Measurements from ENCODE around the gene PPFIA2.

Gene PPFIA2

DNA sequence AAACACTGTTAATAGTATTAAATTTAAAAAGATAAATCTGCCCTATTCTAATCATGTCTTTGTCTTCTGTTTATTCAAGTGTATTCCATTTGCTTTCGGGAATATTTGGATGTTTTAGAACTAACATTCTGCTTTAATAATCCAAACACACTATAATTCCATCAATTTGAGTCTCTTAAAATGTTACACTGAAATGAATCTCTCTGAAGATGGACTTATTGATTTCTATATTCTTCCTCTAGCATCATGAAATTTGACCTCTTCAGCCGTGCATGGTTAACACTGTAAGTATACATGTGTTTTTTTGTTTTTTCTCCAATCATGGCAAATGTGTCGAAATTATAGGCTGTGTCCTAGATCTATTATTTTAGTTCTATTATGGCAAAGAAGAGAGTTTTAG lies 342.1 kb downstream of the PPFIA2 start:
- peak in 1 of 2 donors; percentile 68 for DNase-seq

DNA sequence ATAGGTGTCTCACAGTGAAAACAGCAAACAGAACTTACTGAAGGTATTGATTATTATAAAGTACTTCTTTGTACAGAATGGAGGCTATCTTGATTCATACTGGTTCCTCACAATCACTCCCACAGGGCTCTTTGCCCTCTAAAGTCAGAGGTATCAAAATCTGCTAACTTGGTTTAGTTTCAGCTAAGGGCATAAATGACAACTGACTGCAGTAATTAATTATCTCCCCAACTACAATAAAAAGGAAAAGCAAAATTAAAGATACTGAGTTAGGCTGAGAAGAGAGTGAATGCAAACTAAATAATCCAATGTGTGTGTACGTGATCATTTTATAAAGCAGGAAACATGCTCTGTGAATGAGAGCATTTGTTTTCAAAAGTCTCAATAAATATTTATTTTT lies 342.6 kb downstream of the PPFIA2 start:
- DNase-seq, result peak in 1 of 2 donors; percentile 68

DNA sequence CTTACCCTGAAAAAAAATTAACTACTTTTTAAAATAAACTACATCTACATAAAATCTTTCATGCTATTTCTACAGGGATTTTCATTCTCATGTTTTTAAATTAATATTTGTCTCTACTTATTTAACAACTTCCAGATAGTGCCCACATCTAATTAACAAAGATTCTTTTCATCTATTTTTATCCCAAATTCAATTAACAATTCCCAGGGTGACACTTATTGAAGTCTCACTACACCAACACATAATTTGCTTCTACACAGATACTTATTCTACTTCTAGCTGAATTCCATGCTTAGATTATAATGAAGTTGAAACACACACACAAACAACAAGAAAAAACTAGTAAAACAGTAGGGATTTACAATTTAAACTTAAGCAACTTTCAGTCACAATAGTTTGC lies 344.7 kb downstream of the PPFIA2 start:
- DNase-seq, result no peak

DNA sequence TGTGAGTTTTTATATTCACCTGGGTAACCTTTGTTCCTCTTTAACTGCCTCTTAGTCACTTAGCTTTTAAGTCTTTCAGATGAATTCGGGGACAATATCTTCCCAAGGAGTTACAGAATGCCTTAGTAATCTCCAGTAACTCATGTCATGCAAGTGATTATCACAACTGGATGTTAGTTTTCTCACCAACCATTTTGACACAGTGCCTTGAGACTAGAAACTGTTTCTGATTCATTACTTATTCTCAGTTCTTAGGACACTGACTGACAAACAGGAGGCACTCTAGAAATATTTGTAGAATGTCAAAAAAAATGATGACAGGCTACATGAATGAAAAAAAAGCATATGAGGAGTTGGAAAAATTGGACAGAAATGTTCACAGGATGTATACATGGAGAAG lies 346.2 kb downstream of the PPFIA2 start:
- no peak for DNase-seq

DNA sequence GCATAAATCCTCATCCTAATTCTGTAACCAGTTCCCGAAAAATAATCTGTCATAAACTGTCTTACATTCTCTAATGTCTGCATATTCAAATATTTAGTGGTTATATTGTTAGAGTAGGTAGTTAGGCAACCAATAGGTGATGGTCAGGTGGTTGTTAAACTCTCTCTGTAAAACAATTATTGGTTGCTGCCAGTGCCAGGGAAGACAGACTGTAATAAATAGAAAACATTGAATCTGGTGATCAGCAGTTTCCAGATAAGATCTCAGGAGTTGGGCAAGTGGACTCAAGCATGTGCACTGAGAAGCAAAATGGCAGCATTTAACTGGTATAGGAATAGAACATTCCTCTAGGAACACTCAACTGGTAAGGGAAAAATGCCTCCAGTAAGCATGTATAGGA lies 355.8 kb downstream of the PPFIA2 start:
- DNase-seq, result no peak

DNA sequence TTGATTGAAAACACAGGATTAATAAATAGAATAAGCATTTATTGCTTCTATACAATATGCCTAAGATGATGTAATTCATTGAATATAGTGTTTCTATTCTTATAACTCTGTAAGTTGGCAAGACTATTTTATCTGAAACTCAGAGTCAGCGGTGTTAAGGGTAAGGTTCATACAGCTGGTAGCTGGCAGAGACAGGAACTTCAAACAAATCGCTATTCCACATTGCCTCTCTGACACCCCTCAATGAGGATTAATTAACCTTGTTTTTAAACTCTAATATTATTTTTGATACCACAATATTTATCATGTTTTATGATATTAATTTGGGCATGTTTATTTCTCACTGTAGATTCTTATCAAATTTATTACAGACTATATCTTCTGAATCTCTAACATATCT lies 357.9 kb downstream of the PPFIA2 start:
- DNase-seq, result no peak

DNA sequence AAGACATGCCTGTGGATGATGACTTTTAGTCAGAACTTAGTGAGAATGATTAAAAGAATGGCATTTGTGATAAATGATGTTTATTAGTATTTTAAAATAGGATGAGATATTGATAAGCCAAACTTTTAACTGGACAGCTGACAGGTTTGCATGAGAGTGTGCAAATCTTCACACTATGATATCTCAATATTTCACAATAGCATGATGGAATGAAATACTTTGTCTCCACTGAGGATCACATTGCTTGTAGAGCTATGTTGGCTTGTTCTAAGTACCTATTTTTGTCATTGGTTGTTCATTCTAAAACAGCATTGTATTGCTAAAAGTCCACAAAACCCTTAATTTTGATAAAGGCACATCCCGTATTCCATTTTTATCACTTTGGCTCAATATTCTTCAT lies 359.1 kb downstream of the PPFIA2 start:
- DNase-seq, result no peak

DNA sequence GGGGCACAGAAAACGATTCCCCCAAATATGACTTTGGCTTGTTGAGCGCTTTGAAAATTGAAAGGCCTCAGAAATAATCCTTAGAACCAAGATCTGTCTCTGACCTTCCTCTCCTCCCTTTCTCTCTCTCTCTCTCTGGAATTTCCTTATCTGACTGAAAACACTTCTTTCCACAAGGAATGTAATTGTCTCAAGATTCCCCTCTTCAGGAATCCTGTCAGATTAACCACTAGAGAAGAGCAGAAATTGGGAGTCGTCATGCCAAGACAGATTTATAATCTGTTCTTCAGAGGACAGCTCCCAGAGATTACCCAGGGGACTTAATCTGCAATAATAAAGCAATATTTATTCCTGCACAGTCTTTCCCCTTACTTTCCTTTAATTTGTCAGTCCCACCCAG lies 363.7 kb downstream of the PPFIA2 start:
- DNase-seq, result no peak

DNA sequence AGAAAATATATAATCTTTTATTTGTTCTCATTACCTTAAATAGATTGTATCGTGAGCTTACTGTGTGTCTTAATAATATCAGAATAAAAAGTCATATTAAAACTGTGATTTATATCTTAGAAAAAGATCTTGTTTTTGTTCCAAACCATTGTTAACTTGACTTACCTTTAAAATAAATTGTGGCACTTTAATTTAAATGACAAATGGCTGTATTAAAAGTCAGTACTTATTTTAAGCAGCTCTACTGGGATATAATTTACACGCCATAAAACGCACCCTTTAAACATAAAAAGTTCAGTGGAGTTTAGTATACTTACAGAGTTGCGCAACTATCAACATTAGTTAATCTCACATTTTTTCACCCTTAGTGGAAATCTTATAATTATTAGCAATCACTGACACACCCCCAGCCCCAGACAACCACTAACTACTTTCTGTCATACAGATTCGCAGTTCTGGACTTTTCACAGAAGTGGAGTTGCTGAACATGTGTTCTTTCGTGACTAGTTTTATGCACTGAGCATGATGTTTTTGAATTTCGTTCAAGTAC lies 369.5 kb downstream of the PPFIA2 start:
- no peak for DNase-seq

DNA sequence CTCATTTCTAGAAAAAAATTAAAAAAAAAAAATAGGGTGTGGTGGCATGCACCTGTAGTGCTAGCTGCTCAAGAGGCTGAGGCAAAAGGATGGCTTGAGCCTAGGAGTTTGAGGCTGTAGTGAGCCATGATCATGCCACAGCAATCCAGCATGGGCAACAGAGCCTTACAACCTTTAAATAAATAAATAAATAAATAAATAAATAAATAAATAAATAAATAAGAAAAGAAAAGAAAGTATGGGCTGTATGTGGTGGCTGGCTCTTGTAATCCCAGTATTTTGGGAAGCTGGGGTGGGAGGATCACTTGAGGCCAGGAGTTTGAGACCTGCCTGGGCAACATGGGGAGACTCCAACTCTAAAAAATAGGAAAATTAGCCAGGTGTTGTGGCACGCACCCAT lies 373.0 kb downstream of the PPFIA2 start:
- no peak for DNase-seq

DNA sequence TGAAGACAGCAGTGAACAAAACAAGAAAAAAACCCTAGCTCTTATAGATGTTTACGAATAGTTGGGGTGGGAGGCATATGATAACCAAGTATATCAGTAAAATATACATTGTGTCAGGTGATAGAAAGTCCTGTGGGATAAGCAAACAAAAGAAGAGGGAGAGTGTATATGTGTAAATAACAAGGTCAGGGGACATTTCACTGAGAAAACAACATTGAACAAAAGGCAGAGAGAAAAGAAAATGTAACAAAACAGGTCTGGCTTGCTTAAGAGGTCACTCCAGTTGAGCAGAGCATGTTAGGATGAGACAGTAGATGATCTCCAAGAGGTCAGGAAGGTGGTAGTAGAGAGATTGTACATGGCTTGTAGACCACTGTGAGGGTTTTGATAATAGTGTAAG lies 377.2 kb downstream of the PPFIA2 start:
- DNase-seq, result no peak

DNA sequence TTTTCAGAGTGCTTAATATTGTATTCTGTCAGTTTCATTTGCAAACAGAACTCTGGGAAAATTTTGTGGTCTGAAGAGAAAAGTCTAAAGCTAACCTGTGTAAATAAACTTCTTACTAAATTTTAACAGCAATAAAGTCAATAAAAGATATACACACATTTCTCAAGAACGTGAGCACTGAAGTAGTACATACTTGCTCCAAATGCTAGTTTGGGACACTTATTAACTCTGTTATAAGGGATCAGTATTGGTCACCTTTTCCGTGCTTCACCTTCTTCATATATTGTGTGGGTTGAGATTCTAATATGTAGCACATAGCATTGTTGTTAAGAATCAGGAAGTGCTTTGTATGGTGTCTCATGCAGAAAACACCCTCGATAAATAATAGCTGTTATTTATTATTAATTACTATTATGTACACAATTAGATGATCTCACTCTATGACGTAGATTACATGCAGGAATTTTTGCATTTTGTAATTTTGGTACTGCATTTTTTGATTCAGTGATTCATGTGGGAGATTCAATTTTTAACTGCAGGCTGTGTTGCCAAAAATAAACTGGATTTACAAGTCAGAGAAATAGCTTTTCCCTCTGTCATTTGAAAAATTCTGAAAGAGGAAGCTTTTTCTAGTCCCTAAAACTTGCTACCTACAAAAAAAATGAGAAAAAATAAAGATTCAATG lies 380.4 kb downstream of the PPFIA2 start:
- DNase-seq, result no peak

DNA sequence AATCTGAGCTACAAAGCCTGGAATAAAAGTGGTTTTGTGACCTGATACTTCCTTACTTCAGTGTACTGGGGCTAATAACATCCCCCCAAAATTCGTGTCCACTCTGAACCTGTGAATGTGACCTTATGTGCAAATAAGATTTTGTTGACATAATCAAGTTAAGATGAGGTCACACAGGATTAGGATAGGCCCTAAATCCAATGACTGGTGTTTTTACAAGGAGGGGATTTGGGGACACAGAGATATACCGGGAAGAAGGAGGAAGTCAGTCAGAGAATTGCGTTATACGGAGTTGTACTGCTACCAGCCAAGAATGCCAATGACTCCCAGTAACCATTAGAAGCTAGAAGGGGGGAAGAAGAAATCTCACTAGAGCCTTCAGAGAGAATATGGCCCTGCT lies 381.4 kb downstream of the PPFIA2 start:
- no peak for DNase-seq

DNA sequence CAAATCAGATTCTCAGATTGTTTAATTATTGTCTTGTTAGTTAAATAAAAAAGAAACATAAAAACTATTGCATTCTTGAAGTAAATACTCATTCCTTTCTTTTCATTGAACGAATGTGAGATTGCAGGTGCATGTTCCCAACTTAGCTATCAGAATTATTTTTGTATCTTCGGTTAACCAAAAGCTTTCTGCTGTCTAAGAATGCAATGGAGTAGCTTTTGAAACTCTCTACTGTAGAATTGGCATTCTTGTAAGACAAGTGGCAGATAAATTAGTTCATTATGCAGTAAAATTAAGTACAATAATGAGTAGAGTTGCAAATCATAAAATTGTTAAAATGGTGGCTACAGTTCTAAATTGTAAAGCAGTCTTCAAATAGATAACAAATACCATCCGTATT lies 383.2 kb downstream of the PPFIA2 start:
- no peak for DNase-seq

DNA sequence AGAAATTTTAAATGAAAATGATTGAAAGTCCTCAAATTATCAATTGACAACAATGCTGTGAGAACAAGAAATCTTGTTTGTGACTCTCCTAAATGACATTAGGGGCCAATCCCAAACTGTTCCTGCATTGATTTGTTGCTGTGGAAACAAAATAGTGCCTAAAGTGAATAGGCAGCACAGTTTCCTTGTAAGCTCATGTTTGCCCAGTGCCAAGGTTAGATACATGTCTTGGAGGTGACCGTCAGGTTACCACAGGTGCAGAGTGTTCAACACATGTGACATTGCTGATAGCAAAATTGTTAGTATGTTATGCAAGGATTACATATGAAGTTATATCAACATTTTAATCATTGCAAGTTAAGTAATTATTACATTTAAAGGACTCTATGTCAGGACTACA lies 388.7 kb downstream of the PPFIA2 start:
- DNase-seq, result no peak

DNA sequence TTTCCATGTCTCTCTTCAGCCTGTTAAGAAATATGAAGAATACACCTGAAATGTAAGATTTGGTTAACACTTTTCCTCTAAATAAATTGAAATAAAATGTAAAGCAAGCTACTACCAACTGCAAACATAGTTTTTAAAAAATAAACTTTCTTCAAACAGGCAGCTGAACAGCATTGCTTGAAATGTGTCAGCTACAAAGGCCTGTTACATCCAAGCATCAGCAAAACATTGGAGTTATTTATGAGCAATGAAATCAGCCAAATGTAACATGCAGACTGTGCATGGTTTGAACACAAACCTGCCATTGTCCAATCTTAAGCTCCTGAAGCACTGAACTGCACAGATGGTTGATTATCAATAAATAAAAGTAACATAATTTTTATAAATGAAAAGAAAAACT lies 390.0 kb downstream of the PPFIA2 start:
- DNase-seq, result peak; percentile 1 to 53

DNA sequence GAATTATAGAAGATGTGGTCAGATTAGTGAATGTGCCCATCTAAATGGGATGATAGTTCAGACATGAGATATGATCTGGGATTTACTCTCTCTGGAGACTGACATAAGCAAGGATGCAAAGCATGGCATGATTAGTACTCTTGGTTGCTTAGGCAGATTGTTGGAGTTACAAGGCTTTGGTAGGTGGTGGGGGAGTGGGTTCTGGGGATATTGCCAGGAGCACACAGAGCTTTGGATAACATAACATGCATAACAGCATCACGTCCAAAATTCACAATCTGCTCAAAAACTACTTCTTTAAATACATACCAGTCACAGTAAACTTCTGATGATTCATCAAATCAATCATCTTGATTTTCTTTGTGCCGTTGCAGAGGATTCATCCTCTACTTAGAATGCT lies 393.9 kb downstream of the PPFIA2 start:
- DNase-seq, result peak in 1 of 2 donors; percentile 32

DNA sequence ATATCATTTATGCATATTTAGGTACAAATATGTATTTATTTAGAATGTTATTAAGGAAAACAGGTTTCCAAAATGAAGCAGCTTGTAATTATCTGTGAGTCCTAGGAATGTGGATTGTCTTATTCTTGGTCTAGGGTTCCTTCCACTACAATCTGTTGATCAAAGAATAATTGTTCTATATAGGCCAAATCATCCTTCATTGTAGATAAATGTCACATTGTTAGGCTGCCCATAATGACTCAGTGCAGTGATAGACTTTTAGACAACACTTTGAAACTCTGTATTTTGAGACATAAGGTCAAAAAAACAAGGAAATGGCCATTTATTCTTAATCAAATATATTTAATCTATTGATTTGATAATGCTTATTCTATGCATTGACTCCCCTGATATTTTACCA lies 398.2 kb downstream of the PPFIA2 start:
- peak in 1 of 2 donors; percentile 82 for DNase-seq

DNA sequence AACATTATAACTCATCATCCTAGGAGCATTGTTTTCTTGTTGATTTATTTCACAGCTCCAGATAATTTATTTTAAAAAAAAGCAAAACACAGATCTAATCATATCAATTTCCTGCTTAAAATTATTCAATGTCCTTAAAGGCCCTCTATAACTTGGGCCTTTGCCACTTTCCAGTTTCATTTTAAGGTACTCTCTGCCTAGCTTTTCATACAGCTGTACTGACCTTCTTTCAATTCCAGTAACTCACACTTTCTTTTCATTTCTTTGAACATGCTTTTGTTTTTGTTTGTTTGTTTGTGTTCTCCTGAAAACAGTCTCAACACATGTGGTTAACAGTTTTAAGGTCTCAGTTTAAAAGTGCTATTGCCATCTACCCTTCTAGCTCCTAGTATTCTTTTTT lies 399.4 kb downstream of the PPFIA2 start:
- DNase-seq, result no peak

DNA sequence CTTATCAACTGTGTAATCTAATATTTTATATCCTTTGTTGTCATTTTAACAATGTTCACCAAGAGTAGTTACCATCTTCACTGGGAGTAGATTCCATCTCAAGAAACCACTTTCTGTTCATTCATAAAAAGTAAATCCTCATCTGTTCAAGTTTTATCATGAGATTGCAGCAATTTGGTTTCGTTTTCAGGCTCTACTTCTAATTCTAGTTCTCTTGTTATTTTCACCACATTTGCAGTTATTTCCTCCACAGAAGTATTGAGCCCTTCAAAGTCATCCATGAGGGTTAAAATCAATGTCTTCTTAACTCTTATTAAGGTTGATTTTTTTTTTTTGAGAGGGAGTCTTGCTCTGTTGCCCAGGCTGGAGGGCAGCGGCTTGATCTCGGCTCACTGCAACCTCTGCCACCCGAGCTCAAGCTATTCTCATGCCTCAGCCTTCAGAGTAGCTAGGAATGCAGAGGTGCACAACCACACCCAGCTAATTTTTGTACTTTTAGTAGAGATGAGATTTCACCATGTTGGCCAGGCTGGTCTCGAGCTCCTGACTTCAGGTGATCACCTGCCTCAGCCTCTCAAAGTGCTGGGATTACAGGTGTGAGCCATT lies 404.7 kb downstream of the PPFIA2 start:
- no peak for DNase-seq

DNA sequence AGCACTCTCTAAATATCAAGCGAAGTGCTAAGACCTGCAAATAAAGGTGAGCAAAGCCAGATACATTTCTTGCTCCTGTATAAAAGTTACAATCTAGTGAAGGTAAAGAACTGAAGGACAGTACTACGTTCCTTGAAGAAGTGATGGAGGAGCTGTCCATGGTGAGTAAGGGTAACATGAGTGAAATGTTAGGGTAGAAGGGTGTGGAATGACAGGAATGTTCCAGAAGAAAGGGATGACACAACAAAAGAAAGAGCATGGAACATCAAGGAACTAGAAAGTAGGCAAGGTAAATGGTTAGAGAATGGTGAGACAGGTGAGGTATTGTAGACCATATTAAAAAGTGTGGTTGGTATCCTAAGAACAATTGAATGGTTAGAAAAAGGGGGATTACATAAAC lies 408.8 kb downstream of the PPFIA2 start:
- DNase-seq, result no peak

DNA sequence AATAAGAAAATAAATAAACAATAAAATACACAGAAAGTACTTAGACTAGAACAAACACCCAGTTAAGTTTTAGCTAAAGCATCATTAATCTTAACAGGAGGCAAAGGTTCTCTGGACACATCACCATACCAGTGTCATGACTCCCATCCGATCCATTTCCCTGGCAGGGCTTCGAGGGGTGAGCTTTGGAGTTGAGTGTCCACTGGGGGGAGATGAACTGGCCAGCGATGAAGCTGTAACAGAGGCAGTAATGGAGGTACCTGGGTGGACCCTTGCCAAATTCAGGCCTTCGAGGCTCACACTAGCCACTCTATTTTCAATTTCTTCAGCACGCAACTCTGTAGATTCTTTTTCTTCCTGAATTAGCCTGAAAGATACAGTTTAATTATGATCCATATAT lies 411.7 kb downstream of the PPFIA2 start:
- no peak for DNase-seq

DNA sequence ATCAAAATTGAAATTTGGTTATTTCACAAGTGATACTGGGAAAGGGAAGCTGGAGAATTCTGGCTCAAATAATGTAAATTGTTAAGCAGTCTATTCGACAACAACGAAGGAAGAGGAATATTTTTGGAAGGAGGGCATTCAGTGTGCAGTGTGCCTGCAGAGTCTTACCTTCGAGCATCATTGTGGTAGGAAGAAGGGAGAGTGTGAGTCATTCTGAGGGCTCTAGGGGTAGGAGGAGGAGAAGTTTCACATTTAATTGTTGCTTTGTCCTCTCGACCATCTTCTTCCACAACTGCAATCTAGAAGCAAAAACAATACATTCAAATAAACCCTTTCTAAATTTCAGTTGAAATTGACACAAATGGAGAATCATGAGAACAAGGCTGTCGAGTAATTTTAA lies 418.2 kb downstream of the PPFIA2 start:
- DNase-seq, result no peak

DNA sequence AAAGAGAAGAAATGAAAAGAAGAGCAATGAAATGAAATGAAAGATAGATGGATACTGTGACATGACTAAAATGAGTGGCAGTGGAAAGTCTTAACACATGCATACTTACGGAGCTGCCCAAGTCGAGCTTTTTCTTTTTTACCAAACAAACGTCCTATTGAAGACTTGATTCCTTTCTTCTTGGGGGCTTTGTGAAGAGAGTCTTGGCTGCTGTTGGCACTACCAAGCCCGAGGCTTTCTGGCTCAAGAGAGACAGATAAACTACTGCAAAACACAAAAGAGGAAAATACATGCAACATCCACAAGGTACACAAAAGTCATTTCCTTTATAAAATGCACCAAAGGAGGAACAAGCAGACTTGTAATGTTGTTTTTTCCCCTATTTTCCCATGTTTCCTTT lies 420.1 kb downstream of the PPFIA2 start:
- no peak for DNase-seq

DNA sequence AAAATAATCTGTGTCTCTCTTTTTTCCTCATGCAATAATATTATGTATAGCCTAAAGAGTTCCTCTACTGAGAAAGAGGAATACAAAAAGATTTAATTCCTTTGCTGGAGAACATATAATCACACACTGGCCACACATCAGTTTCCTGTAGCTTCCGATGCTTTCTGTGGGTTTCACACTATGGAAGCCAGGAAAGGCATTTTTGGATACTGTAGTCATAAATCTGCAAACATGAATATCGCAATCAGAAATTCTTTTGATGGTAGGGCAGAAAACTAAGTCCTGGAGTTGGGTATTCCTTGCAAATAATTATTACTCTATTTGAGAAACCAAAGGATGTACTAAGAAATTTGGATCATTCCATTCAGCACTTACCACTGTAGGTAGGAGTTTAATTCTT lies 421.3 kb downstream of the PPFIA2 start:
- DNase-seq, result no peak
